RWPE1 (cell line): ENCODE results near the gene EPO.

Experiments
- CTCF ChIA-PET: fragments of 350-600 bp; sonication (Branson Sonifier 250); formaldehyde crosslinking; extraction: SDS; loops from one replicate; lab custom pipeline; 2021; lab: Yijun Ruan, JAX
- POLR2A ChIA-PET: fragments of 400-600 bp; formaldehyde crosslinking; extraction: SDS; loops from one replicate; lab custom pipeline; 2020; ENCODE audit warnings: antibody characterized with exemption; ENCODE audit not compliant: low non-redundant PET; lab: Yijun Ruan, JAX
- DNase-seq: peaks from one replicate; pipeline ENCODE4 v3.0.0; 2012; ENCODE audit warnings: low spot score
- H3K27ac ChIP-seq: fragments of 450-650 bp; 2 replicates; pipeline ENCODE4 v1.5.1; 2017
- TF ChIP-seq, protein P1 (sequence below): fragments of 450-650 bp; conservative IDR thresholded peaks from 2 replicates; pipeline ENCODE4 v1.5.1; 2017; ENCODE audit warnings: low read depth, mild to moderate bottlenecking

Gene EPO

DNA sequence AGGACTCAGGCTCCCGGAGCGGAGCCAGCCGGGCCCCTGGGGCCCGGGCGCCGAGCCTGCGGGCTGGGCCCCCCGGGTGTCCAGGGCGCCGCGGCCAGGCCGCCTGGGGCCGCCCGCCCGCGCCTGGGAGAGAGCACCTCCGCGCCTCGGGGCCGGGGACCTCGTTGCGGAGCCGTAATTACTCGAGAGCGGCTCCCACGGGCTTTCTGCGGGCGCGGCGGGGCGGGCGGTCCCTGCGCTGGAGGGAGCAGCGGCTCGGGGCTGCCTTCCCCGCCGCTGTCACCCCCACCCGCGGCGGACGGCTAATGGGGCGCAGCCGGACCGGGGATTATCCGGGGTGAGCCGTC lies 45.2 kb upstream of the EPO start:
- ChIA-PET POLR2A (interaction anchor here (0.6 kb wide), 1 partner anchor 48 kb away, joined by 3 read pairs; no protein-coding TSS in a partner anchor), CTCF (interaction anchor here (0.8 to 1.1 kb wide), 2 partner anchors 13 to 61 kb away, joined by 3 to 5 read pairs; no protein-coding TSS in a partner anchor)
- H3K27ac ChIP-seq: peak overlapping the region; percentile 92
- DNase-seq: no peak
- TF ChIP-seq, protein P1, sequence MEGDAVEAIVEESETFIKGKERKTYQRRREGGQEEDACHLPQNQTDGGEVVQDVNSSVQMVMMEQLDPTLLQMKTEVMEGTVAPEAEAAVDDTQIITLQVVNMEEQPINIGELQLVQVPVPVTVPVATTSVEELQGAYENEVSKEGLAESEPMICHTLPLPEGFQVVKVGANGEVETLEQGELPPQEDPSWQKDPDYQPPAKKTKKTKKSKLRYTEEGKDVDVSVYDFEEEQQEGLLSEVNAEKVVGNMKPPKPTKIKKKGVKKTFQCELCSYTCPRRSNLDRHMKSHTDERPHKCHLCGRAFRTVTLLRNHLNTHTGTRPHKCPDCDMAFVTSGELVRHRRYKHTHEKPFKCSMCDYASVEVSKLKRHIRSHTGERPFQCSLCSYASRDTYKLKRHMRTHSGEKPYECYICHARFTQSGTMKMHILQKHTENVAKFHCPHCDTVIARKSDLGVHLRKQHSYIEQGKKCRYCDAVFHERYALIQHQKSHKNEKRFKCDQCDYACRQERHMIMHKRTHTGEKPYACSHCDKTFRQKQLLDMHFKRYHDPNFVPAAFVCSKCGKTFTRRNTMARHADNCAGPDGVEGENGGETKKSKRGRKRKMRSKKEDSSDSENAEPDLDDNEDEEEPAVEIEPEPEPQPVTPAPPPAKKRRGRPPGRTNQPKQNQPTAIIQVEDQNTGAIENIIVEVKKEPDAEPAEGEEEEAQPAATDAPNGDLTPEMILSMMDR: no peak

DNA sequence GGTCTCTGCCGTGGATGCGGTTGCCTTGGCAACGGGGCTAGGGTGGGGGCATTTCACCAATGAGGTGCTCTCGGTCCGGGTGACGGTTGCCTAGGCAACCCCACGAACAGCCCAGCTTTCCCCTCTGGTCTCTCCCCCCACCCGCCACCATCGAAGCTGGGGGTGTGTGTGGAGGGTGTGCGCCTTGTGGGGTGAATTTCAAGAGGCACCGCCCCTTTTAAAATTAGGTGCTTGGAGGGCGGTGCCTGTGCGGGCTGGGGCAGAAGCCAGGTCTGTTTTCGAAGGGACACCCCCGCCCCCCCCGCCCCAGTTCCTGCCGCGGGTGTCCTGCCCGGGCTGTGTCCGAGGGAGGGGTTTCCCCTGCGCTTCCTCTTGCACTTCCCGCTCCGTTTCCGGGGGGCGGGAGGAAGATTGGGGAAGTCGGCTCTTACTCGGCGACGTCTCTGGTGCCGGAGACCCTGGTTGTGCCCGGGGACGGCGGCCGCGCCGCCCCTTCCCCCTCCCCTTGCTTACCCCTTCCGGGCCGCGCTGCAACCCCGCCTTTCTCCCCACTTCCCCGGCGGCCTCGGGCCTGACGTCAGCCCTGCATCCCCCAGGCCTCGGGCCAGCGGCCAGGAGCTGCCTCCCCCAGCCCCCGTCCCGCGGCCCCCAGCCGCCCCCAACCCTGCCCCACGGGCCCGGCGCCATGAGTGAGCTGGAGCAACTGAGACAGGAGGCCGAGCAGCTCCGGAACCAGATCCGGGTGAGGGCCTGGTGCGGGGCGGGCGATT lies 44.5 kb upstream of the EPO start:
- ChIA-PET POLR2A (no interaction called here), CTCF (interaction anchor here (0.5 kb wide), 1 partner anchor 551 kb away, joined by 6 read pairs; no protein-coding TSS in a partner anchor)
- H3K27ac ChIP-seq: peak overlapping the region; percentile 92
- TF ChIP-seq, protein P1: no peak
- peak; percentile 63 for DNase-seq

DNA sequence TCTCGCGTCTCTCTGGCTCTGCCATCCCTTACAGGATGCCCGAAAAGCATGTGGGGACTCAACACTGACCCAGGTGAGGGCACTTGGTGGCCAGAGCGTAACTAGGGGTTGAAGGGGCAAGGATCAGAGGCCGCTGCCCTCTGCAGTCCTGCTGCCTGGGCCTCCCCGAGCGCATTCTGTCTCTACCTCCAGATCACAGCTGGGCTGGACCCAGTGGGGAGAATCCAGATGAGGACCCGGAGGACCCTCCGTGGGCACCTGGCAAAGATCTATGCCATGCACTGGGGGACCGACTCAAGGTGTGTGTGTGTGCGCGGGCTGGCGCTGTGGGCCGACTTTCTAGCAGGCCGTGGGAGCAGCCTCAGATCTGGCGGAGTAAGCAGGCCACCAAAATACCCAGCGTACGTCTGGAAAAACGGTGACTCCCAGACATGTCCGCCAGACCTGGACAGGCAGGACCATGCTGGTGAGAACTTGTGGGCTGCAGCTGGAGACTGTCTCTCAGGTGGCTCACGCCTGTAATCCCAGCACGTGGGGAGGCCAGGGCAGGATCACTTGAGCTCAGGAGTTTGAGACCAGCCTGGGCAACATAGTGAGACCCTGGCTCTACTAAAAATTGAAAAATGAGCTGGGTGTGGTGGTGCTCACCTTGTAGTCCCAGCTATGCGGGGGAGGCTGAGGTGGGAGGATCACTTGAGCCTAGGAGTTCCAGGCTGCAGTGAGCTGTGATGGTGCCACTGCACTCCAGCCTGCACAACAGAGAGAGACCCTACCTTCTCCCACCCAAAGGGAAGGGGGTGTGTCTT lies 43.6 kb upstream of the EPO start:
- peak overlapping the region; percentile 92 for H3K27ac ChIP-seq
- ChIA-PET POLR2A (no interaction called here), CTCF (interaction anchor here (0.5 kb wide), 1 partner anchor 62 kb away, joined by 5 read pairs; no protein-coding TSS in a partner anchor)
- DNase-seq: no peak
- TF ChIP-seq, protein P1: no peak

- ChIA-PET POLR2A (no interaction called here), CTCF (interaction anchor here (0.5 to 0.8 kb wide), 3 partner anchors 12 to 63 kb away, joined by 3 to 5 read pairs (median 4); no protein-coding TSS in a partner anchor)
- DNase-seq: no peak
- H3K27ac ChIP-seq: peak overlapping the region; percentile 92
- TF ChIP-seq, protein P1: no peak
Observed at GRCh38 chr7:100677308-100678267, 42.7 kb upstream of the EPO start.

DNA sequence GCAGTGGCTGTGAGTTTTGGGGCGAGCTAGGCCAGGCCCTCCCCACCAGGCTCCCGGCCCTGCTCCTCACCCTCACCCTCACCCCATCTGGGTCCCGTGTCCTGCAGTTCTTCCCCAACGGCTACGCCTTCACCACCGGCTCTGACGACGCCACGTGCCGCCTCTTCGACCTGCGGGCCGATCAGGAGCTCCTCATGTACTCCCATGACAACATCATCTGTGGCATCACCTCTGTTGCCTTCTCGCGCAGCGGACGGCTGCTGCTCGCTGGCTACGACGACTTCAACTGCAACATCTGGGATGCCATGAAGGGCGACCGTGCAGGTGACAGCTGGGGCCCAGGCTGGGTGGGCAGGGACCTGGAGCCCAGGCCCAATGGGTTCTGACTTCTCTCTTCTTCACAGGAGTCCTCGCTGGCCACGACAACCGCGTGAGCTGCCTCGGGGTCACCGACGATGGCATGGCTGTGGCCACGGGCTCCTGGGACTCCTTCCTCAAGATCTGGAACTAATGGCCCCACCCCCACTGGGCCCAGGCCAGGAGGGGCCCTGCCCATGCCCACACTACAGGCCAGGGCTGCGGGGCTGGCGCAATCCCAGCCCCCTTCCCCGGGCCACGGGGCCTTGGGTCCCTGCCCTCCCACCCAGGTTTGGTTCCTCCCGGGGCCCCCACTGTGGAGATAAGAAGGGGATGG lies 41.8 kb upstream of the EPO start:
- TF ChIP-seq, protein P1: no peak
- peak overlapping the region; percentile 92 for H3K27ac ChIP-seq
- no peak for DNase-seq
- CTCF ChIA-PET: interaction anchor here (0.7 to 0.8 kb wide), 3 partner anchors 11 to 49 kb away, joined by 3 to 4 read pairs (median 4); no protein-coding TSS in a partner anchor
- POLR2A ChIA-PET: interaction anchor here (1.1 kb wide), 1 partner anchor 211 kb away, joined by 3 read pairs; the partner anchor contains the start of gene UFSP1
